ENCODE data around the gene PIGZ. TPM values are rescaled to one million over a fixed set of nuclear protein-coding genes. Genes with fewer than 3 reads are reported as not detected.

PIGZ gene
- total and polyA plus RNA-seq, 12 donors = 0.39 to 4.0 (median 2.1) TPM

- intact Hi-C loops (cut with DNase I) = loop anchor here (10.0 kb wide), 1 partner anchor 185 kb away; no protein-coding TSS in a partner anchor
- Histone ChIP-seq H3K4me3 (no peak overlapping the region), H3K27me3 (no peaks in the 10 kb centered on the region), H3K4me1 (replicated peaks in 1 of 2) (peaks cover 0 to 3% of the 10 kb centered on the region in 2 donors), H3K9me3 (replicated peaks in 1 of 3) (no peaks in the 10 kb centered on the region), H3K36me3 (replicated peaks in 1 of 2) (no peaks in the 10 kb centered on the region), H3K27ac (no peak overlapping the region)
- no peak for DNase-seq
- no peak for TF ChIP-seq POLR2A (IDR thresholded peaks at IDR 0.05)
- no peak for TF ChIP-seq CTCF (IDR thresholded peaks at IDR 0.05)
- 77 to 97% (median 91%) methylated on average over 4 to 5 of the region's 5 CpGs for WGBS, 4 donors
These were observed 31.6 kb upstream of the PIGZ start for GRCh38 chr3:197000211-197000610.

GRCh38 chr3:196998966-196999760 lies 30.5 kb upstream of the PIGZ start:
- Histone ChIP-seq H3K4me3 (no peak overlapping the region), H3K27me3 (no peaks in the 10 kb centered on the region), H3K9me3 (replicated peaks in 1 of 3) (no peaks in the 10 kb centered on the region), H3K27ac (no peak overlapping the region), H3K36me3 (replicated peaks in 1 of 2) (no peaks in the 10 kb centered on the region), H3K4me1 (replicated peaks in 1 of 2) (peaks cover 0 to 3% of the 10 kb centered on the region in 2 donors)
- DNase-seq = no peak
- 86 to 93% (median 88%) methylated on average over 20 to 21 of the region's 21 CpGs for WGBS, 4 donors
- intact Hi-C loops (cut with DNase I) = no loop called here
- TF ChIP-seq CTCF (IDR thresholded peaks at IDR 0.05) (no peak), POLR2A (IDR thresholded peaks at IDR 0.05) (no peak)

- DNase-seq = no peak
These were observed 28.7 kb upstream of the PIGZ start for GRCh38 chr3:196997311-196997710.

More at GRCh38 chr3:196997311-196997710, 28.7 kb upstream of the PIGZ start:
- H3K36me3 ChIP-seq (replicated peaks in 1 of 2) = no peaks in the 10 kb centered on the region
- WGBS, 4 donors = 96 to 99% (median 96%) methylated on average over 9 to 15 of the region's 15 CpGs
- TF ChIP-seq POLR2A (IDR thresholded peaks at IDR 0.05) = no peak
- TF ChIP-seq CTCF (IDR thresholded peaks at IDR 0.05) = no peak
- no peaks in the 10 kb centered on the region for H3K27me3 ChIP-seq
- intact Hi-C loops (cut with DNase I) = no loop called here
- no peak overlapping the region for H3K4me3 ChIP-seq
- H3K4me1 ChIP-seq (replicated peaks in 1 of 2) = no peaks in the 10 kb centered on the region
- H3K27ac ChIP-seq = no peak overlapping the region
- no peaks in the 10 kb centered on the region for H3K9me3 ChIP-seq (replicated peaks in 1 of 3)
